Activated gamma-delta T cell treated with Interleukin-2 at 50 U/mL for 16 hours (primary cell): ENCODE measurements around the gene NAGPA.

Experiments
- DNase-seq: peaks from one replicate; pipeline ENCODE4 v3.0.0-alpha.2; 2020

Gene NAGPA

GRCh38 chr16:5027086-5027485, 6.6 kb downstream of the NAGPA start:
- DNase-seq = no peak

DNA sequence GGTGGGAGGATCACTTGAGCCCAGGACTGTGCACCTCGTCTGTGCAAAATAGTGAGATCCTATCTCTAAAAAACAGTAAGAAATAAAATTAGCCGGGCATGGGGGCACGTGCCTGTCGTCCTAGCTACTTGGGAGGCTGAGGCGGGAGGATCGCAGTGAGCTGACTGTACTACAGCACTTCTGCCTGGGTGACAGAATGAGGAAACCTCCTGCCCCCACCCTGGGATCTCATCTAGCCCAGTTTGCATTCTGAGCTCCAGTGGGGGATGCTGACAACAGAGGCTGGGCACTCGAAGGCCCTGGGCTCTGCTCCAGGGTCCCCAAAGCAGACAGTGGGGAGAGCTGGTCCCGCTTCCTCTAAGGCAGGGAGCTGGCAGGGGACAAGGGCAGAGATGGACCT, 7.1 kb downstream of the NAGPA start:
- DNase-seq = no peak

GRCh38 chr16:5025171-5025632, 8.5 kb downstream of the NAGPA start:
- no peak for DNase-seq

GRCh38 chr16:5024632-5025031, 9.1 kb downstream of the NAGPA start:
- no peak for DNase-seq

DNA sequence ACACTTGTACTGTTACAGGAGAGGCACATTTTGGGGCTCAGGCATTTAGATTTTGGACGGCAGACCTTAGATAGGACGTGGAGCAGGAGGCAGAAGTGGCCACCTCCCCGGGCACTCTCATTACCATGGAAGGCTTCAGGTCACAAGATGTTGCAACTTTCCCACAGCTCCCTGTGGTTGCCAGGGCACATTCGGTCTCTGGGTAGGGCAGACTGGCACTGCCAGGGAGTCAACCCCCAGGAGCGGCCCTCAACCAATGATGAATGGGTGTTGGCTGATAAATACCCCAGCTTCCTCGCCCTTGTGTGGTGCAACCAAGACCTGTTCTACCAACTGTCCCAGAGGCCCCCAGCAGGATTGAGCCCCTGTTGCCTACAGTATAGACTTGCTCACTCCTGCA, 11.2 kb downstream of the NAGPA start:
- DNase-seq = no peak

DNA sequence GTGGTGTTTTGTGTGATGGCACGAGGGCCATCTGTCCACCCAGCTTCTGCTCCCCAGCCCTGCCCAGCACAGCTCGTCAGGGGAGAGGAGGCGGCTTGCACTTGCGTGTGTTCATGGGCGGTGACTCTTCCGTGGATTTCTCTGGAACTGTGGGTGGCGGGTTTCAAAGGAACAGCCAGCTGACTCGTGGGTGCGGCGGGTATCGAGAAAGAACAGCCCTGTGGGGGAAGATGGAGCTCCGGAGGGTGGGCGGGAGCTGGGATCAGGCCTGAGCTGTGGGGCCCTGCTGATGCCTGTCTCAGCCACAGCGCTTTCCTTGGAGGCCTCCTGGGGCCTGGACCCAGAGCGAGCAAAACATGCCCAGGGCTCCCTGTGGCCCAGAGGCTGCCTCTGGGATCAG, 13.2 kb downstream of the NAGPA start:
- DNase-seq = no peak

DNA sequence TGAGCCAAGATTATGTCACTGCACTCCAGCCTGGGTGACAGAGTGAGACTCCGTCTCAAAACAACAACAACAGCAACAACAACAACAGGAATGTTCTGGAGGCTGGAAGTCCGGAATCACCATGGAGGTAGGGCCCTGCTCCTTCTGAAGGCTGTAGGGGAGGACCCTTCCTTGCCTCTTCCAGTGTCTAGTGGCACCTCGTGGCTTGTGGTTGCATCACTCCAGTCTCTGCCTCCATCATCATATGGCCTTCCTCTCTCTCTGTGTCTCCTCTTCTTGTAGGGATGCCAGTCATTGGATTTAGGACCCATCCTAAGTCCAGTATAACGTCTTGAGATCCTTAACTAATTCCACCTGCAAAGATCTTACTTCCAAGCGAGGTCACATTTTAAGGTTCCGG, 14.0 kb downstream of the NAGPA start:
- no peak for DNase-seq

- DNase-seq = no peak
Measured at GRCh38 chr16:5018793-5019192, 14.9 kb downstream of the NAGPA start.

DNA sequence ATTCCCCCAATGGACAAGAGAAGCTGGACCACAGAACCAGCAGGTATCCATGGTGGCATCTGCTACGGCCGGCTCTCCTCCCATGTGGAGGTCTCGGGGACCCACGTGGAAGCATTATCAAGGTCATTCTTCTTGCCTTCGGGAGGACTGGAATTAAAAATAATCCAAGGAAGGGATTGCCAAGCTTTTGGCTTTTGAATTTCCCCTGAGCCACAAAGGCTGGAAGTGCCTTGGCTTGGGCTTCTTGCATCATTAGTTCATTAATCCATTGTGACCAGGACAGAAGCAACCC, 16.1 kb downstream of the NAGPA start:
- DNase-seq = no peak

DNA sequence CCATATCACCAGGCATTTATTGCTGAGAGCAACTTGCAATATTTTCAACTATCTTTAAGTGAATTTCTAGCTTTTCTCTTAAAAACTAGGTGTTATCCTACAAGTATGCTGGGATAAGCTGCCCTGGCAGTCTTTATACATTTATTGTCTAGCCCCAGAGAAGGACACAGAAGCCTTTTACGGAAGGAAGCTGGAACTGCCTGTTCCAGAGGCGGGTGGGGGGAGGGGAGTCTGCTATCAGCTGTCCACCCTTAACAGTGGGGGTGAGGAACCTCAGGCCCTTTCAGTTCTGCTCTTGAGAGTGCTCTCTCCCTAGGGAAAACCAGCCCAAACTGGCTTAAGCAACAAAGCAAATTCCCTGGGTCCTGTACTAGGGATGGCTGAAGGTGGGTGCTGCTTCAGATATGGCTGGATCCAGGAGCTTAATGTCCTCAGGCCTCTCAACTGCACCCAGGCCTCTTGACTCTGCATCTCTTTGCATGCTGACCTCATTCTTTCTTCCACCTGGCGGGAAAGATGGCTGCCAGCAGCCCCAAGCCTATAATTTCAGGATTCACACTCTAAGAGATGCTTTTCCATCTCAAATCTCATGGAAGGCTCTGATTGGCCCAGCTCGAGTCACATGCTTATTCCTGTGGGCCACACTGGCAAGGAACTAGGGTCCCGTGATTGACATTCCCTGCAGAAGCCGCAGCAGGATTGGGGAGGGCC, 16.6 kb downstream of the NAGPA start:
- DNase-seq = no peak

GRCh38 chr16:5015887-5016286, 17.8 kb downstream of the NAGPA start:
- no peak for DNase-seq

GRCh38 chr16:5015351-5015750, 18.4 kb downstream of the NAGPA start:
- no peak for DNase-seq

DNA sequence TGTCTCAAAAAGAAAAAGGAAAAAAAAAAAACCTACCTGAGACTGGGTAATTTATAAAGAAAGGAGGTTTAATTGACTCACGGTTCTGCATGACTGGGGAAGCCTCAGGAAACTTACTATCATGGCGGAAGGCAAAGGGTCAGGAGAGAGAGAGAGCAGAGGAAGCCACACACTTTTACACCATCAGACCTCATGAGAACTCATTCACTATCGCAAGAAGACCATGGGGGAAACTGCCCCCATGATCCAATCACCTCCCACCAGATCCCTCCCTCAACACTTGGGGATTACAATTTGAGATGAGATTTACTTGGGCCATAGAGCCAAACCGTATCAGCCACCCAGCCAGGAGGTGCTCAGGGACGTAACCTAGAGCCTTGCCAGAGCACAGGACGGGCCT, 20.8 kb downstream of the NAGPA start:
- no peak for DNase-seq

- DNase-seq = no peak
Measured at GRCh38 chr16:5011637-5012036, 22.1 kb downstream of the NAGPA start.

GRCh38 chr16:5010576-5011329, 23.0 kb downstream of the NAGPA start:
- DNase-seq = no peak

- DNase-seq = no peak
Measured at GRCh38 chr16:5008311-5008731, 25.4 kb downstream of the NAGPA start.

DNA sequence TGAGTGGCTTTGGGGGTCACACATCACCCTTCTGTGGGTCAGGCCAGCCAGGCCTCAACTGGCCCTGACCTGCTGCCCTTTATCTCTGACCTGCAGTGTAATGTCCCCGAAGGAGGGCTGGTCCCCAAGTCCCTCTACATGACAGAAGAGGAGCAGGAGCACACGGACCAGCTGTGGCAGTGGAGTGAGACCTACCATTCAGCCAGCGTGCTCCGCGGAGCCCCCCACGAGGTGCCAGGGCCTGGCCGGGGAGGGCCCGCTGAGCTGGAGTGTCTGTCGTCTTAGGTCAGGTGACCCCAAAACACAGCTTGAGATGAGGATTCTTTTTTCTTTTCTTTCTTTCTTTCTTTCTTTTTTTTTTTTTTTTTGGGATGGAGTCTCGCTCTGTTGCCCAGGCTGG, 26.5 kb downstream of the NAGPA start:
- DNase-seq = no peak

DNA sequence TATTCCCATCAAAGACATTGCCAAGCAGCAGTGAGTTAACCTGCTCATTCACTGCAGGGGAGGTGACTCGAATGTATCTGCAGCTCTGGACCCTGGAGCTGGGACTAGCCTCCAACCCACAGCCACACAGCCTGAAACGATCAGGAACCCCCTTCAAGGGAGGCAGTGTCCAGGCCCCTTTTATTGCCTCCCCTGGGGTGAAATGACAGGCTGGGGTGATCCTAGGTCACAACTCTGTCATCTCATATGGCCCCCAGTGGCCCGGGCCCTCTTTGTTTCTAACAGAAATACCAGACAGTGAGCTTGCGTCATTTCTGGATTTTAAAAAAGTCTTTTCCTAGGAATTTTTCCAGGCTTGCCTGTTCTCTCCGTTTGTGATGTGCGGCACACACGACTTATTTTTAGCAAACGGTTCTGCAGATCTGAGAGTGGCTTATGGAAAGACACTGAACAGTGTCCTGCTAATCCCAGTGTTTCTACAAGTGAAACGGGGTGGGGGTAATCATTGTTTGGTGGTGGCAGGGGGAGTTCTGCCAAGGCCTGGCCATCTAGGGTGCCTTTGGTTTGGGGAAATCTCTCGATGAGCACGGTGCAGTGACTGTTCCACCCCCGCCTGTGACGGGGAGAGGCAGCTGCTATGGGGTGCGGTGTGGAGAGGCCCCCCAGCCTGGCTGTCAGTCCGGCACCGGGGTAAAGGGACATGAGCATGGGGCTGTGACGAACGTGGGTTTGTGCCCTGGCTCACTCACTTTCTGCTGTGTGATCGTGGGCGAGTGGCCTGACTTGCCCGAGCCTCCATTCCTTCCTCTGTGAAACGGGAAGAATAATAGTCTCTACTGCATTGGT, 27.2 kb downstream of the NAGPA start:
- no peak for DNase-seq

GRCh38 chr16:5005916-5006315, 27.8 kb downstream of the NAGPA start:
- no peak for DNase-seq

DNA sequence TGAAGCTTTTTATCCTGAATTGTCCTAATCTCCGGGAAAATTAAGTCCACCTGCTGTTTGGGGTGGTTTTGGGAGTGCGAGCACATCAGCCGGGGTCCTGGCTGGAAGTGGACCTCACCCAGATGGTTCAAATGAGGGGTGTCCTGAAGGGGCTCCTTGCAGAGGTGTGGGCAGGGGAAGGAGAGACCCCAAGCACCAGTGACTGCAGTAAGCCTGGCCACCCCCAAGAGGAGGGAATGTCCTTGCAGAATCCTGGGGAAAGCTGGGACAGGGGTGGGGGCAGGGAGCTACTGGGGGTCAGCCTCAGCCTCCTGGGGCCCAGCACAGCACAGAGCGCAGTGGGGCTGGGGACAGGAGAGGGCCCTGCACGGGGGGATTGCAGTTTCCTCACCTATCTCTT, 29.4 kb downstream of the NAGPA start:
- no peak for DNase-seq

DNA sequence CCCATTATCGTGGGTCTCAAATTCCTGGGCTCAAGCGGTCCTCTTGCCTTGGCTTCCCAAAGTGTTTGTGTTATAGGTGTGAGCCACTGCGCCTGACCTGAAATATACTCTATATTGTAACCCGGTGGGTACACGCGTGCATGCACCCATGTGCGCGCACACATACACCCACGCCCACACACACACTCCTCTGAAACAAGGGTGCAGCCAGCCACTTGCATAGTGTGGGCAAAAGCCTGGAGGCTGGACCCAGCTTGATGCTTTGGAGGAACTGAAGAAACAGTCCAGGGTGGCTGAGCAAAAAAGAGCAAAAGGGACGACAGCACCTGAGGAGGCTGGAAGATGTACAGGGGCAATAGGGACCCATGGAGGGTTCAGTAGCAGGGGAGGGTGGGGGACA, 29.9 kb downstream of the NAGPA start:
- no peak for DNase-seq

DNA sequence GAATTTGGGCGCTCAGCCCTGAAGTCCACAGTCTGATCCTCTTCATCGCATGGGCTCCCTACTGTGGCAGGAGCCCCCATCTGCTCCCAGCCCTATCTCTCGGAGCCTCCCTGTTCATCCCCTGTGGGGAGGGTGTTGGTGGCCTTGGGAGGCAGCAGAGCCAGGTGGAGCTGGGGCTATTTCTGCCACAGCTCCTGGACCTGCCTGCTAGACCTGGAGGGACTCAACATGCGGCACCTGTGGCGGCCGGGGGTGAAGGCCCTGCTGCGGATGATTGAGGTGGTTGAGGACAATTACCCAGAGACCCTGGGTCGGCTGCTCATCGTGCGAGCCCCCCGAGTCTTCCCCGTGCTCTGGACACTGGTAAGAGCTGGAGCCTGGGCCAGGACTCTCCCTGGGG, 30.5 kb downstream of the NAGPA start:
- DNase-seq = no peak

- no peak for DNase-seq
Measured at GRCh38 chr16:5002699-5003143, 31.0 kb downstream of the NAGPA start.

- DNase-seq = no peak
Measured at GRCh38 chr16:5001986-5002385, 31.7 kb downstream of the NAGPA start.
